Activated CD8-positive, alpha-beta memory T cell treated with anti-CD3 and anti-CD28 coated beads for 36 hours (primary cell): ENCODE measurements around the gene CCNF. TPM values are rescaled to one million over a fixed set of nuclear protein-coding genes. Genes with fewer than 3 reads are reported as not detected.

ENCODE experiments used
- CTCF ChIA-PET: fragments of 350-600 bp; sonication (Branson Sonifier 250); formaldehyde crosslinking; loops from one replicate; lab custom pipeline; 2021; ENCODE audit warnings: antibody characterized with exemption; lab: Charles Lee
- POLR2A ChIA-PET: fragments of 350-600 bp; sonication (Branson Sonifier 250); formaldehyde crosslinking; loops from one replicate; lab custom pipeline; 2021; ENCODE audit warnings: antibody characterized with exemption; lab: Charles Lee
- total RNA-seq, 2 experiments: library from RNA; stranded (reverse); gene quantifications; one replicate each; pipeline ENCODE4 v1.2.3, GENCODE V29; 2021

Gene CCNF
- total RNA-seq, 2 experiments from 2014 or later: 36.5 to 38.7 TPM

- CTCF ChIA-PET: interaction anchor here (0.5 to 2.8 kb wide), 24 partner anchors 9 to 306 kb away, joined by 3 to 22 read pairs (median 4); partner anchors contain the start of genes ABCA3, ATP6V0C, CEMP1 and TBC1D24
- POLR2A ChIA-PET: interaction anchor here (0.8 to 1.0 kb wide), 2 partner anchors 14 to 19 kb away, joined by 3 read pairs; partner anchors contain the start of gene AMDHD2
Measured at GRCh38 chr16:2500918-2501750, 71.9 kb downstream of the CCNF start.

- ChIA-PET POLR2A (interaction anchor here (0.6 to 1.0 kb wide), 3 partner anchors 13 to 154 kb away, joined by 3 to 8 read pairs (median 3); partner anchors contain the start of gene AMDHD2), CTCF (interaction anchor here (0.6 to 2.8 kb wide), 15 partner anchors 8 to 574 kb away, joined by 3 to 22 read pairs (median 4); partner anchors contain the start of genes ATP6V0C and TBC1D24)
Measured at GRCh38 chr16:2501946-2502895, 73.0 kb downstream of the CCNF start.

GRCh38 chr16:2505695-2506094, 76.4 kb downstream of the CCNF start:
- CTCF ChIA-PET: no interaction called here

GRCh38 chr16:2507052-2507659, 77.9 kb downstream of the CCNF start:
- ChIA-PET CTCF (no interaction called here), POLR2A (no interaction called here)

More at GRCh38 chr16:2505695-2506094, 76.4 kb downstream of the CCNF start:
- POLR2A ChIA-PET: no interaction called here

DNA sequence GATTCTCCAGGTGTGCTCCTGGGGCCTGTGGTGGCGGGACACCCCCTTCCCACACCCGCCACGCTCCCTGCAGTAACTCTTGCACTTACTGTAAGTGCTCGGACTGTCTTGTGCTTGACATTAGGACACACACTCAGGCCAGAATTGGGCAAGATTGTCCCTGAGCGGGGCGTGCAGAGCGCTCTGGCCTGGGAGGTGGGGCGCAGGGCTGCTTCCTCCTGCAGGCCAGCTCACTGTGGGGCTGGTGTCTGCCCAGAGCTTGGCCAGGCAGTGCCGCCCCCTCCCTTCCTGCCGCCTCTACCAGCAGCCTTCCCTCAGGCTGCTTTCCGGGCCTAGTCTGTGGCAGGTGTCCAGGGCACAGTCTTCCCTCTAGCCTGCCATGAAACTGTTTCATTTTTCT, 78.4 kb downstream of the CCNF start:
- POLR2A ChIA-PET: no interaction called here
- CTCF ChIA-PET: no interaction called here

Other genes with a start within 250 kb of the CCNF start
- gene CASKIN1, start 232.8 kb upstream of the CCNF start, total RNA-seq: under 1 TPM; 0.23 to 0.70 TPM
- gene MLST8, start 224.0 kb upstream of the CCNF start, total RNA-seq: 10 to 100 TPM; 81.8 to 83.2 TPM
- gene BRICD5, start 218.6 kb upstream of the CCNF start, total RNA-seq: 10 to 100 TPM; 12.6 to 13.3 TPM
- 10 to 100 TPM; 31.6 to 32.6 TPM for gene PGP, start 214.6 kb upstream of the CCNF start, total RNA-seq
- gene E4F1, start 205.9 kb upstream of the CCNF start, total RNA-seq: 10 to 100 TPM; 25.6 to 29.4 TPM
- gene DNASE1L2, start 193.0 kb upstream of the CCNF start, total RNA-seq: 1 to 10 TPM; 1.3 to 1.4 TPM
- gene ECI1, start 177.9 kb upstream of the CCNF start, total RNA-seq: 10 to 100 TPM; 35.6 to 36.6 TPM
- gene RNPS1, start 161.3 kb upstream of the CCNF start, total RNA-seq: 100 to 1,000 TPM; 370 to 387 TPM
- 1 to 10 TPM; 6.9 to 7.4 TPM for gene ABCA3, start 88.7 kb upstream of the CCNF start, total RNA-seq
- 10 to 100 TPM; 33.3 to 38.5 TPM for gene TEDC2, start 30.7 kb downstream of the CCNF start, total RNA-seq
- not detected for gene NTN3, start 41.9 kb downstream of the CCNF start, total RNA-seq
- 10 to 100 TPM; 36.1 to 38.2 TPM for gene TBC1D24, start 45.7 kb downstream of the CCNF start, total RNA-seq
- 100 to 1,000 TPM; 147 to 148 TPM for gene ATP6V0C, start 84.5 kb downstream of the CCNF start, total RNA-seq
- 10 to 100 TPM; 37.8 to 42.3 TPM for gene AMDHD2, start 90.9 kb downstream of the CCNF start, total RNA-seq
- gene CEMP1, start 102.0 kb downstream of the CCNF start, total RNA-seq: not detected
- 10 to 100 TPM; 47.9 to 49.2 TPM for gene PDPK1, start 108.6 kb downstream of the CCNF start, total RNA-seq